SU-DHL-6 (cell line): ENCODE measurements around the gene TARS3.

Experiments used
- H2AFZ ChIP-seq: fragments of 200-600 bp; sonication (generic); 2 replicates; pipeline ENCODE4 v1.6.1; 2014; ENCODE audit warnings: low read depth, mild to moderate bottlenecking, moderate library complexity, mixed read lengths, antibody characterized with exemption, low read length; ENCODE audit not compliant: severe bottlenecking
- H3F3A ChIP-seq: fragments of 200-600 bp; shearing (Covaris generic); 2 replicates; pipeline ENCODE4 v1.6.0; 2016; ENCODE audit warnings: antibody characterized with exemption, mild to moderate bottlenecking; ENCODE audit not compliant: insufficient read depth
- H3K27ac ChIP-seq: fragments of 200-600 bp; sonication (generic); 2 replicates; pipeline ENCODE4 v1.5.1; 2016; ENCODE audit warnings: low read depth, mild to moderate bottlenecking, low read length, moderate library complexity, mixed read lengths
- H3K27me3 ChIP-seq: fragments of 200-600 bp; sonication (generic), shearing (Covaris generic); 2 replicates; pipeline ENCODE4 v1.6.0; 2014; ENCODE audit warnings: mild to moderate bottlenecking, low read length
- H3K36me3 ChIP-seq: fragments of 200-600 bp; sonication (generic); 2 replicates; pipeline ENCODE4 v1.6.1; 2014; ENCODE audit warnings: mild to moderate bottlenecking, low read length, mixed read lengths
- H3K4me2 ChIP-seq: fragments of 300-600, 200-600 bp; shearing (Covaris generic), sonication (generic); 2 replicates; pipeline ENCODE4 v1.6.0; 2014; ENCODE audit warnings: low read length, low read depth, mild to moderate bottlenecking; ENCODE audit not compliant: poor library complexity, severe bottlenecking
- H3K4me3 ChIP-seq: fragments of 200-600 bp; sonication (generic); 2 replicates; pipeline ENCODE4 v1.5.1; 2014; ENCODE audit warnings: antibody characterized with exemption, low read length, mild to moderate bottlenecking, mixed read lengths; ENCODE audit not compliant: insufficient read depth, poor library complexity, severe bottlenecking
- H3K79me2 ChIP-seq: fragments of 200-600 bp; sonication (generic); 2 replicates; pipeline ENCODE4 v1.6.1; 2014; ENCODE audit warnings: mild to moderate bottlenecking, low read length, moderate library complexity; ENCODE audit not compliant: insufficient read depth
- H3K9ac ChIP-seq: fragments of 200-600 bp; sonication (generic); 2 replicates; pipeline ENCODE4 v1.7.0; 2014; ENCODE audit warnings: mild to moderate bottlenecking, low read length
- H3K9me2 ChIP-seq: fragments of 200-600 bp; sonication (generic); replicated peaks from 2 replicates; pipeline ENCODE4 v1.6.1; 2014; ENCODE audit warnings: low read length; ENCODE audit not compliant: insufficient read depth
- H3K9me3 ChIP-seq: fragments of 200-600 bp; sonication (generic); 2 replicates; pipeline ENCODE4 v1.6.1; 2014; ENCODE audit warnings: low read length, mixed read lengths; ENCODE audit not compliant: insufficient read depth
- H4K20me1 ChIP-seq: fragments of 200-600 bp; sonication (generic); 2 replicates; pipeline ENCODE4 v1.6.1; 2014; ENCODE audit warnings: low read depth, mild to moderate bottlenecking, antibody characterized with exemption, low read length, moderate library complexity, mixed read lengths
- EZH2phosphoT487 ChIP-seq: fragments of 200-600 bp; sonication (generic), shearing (Covaris generic); conservative IDR thresholded peaks from 2 replicates; pipeline ENCODE4 v1.6.1; 2018; ENCODE audit warnings: mild to moderate bottlenecking, antibody characterized with exemption, low read length, moderate library complexity, mixed read lengths
- TF ChIP-seq, protein P1 (sequence below): fragments of 200-600 bp; sonication (generic); IDR thresholded peaks from one replicate; pipeline ENCODE4 v1.5.1; 2017; ENCODE audit warnings: antibody characterized with exemption, mild to moderate bottlenecking, low read length, moderate library complexity; ENCODE audit not compliant: insufficient read depth, poor library complexity, severe bottlenecking

TARS3 gene

DNA sequence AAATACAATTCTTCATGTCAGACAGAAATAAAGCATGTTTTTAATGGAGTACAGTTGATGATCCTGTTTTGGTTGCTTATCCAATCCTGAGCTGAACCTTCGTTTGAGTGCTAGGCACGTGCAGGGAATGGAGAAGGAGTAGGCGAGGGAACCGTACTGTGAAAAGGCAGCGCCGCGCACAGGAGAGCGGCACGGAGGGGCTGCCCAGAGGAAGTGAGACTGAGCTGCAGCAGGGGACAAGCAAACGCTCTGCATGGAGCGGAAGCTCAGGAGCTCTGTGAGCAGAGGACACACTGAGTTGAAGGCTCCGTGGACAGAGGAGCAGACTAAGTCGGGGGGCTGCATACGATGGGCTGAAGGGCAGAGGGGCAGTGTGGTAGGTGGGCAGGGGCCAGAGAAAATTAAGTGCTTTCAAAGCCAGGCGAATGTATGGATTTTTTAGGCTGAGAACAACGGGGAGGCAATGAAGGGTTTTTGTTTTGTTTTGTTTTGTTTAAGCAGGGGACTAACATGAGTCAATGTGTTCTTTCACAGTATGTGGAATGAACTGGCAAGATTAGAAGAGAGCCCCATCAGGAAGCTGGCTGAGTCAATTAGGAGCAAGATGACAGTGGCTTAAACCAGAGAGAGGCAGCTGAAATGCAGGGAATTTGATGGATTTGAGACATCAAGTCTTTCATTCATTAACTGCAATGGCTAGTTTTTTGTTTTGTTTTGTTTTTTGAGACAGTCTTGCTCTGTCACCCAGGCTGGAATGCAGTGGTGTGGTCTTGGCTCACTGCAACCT is 48.3 kb downstream of the TARS3 start:
- H2AFZ ChIP-seq, result peak overlapping the region; percentile 76
- H3K9me2 ChIP-seq, result no peaks in the 10 kb centered on the region
- peak overlapping the region; percentile 46 for H3K4me2 ChIP-seq
- peak overlapping the region; percentile 27; the same call in 1 of the 2 replicates for H3K9ac ChIP-seq
- H3K9me3 ChIP-seq, result no peaks in the 10 kb centered on the region
- H3K27ac ChIP-seq, result no peak overlapping the region
- no peaks in the 10 kb centered on the region for H3K36me3 ChIP-seq
- H3K27me3 ChIP-seq, result no peaks in the 10 kb centered on the region
- no peaks in the 10 kb centered on the region for H4K20me1 ChIP-seq
- no peaks in the 10 kb centered on the region for H3F3A ChIP-seq
- no peak overlapping the region for H3K4me3 ChIP-seq
- TF ChIP-seq, protein P1, sequence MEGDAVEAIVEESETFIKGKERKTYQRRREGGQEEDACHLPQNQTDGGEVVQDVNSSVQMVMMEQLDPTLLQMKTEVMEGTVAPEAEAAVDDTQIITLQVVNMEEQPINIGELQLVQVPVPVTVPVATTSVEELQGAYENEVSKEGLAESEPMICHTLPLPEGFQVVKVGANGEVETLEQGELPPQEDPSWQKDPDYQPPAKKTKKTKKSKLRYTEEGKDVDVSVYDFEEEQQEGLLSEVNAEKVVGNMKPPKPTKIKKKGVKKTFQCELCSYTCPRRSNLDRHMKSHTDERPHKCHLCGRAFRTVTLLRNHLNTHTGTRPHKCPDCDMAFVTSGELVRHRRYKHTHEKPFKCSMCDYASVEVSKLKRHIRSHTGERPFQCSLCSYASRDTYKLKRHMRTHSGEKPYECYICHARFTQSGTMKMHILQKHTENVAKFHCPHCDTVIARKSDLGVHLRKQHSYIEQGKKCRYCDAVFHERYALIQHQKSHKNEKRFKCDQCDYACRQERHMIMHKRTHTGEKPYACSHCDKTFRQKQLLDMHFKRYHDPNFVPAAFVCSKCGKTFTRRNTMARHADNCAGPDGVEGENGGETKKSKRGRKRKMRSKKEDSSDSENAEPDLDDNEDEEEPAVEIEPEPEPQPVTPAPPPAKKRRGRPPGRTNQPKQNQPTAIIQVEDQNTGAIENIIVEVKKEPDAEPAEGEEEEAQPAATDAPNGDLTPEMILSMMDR, result no peak
- no peak for TF ChIP-seq EZH2phosphoT487
- H3K79me2 ChIP-seq, result no peaks in the 10 kb centered on the region

DNA sequence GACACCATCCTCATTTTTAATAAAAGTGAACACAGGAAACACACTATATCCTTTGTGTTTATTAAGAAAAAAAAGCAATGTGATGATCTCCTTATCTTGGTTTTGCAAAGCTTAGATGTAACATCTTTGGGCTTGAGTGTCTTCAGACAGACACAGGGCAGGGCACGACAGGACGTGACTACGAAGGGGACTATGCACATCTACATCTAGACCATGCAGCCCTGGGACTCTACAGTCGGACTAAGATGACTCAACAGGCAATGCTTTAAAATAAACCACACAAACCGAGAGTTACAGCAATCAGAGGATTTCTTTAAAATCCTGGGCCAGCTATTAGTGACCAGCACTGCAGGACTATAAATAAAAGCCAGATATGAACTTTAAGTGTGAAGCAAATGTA is 49.3 kb downstream of the TARS3 start:
- Histone ChIP-seq H3K4me2 (no peak overlapping the region), H3K79me2 (no peaks in the 10 kb centered on the region), H3K27ac (no peak overlapping the region), H3K9me2 (no peaks in the 10 kb centered on the region), H3K27me3 (no peaks in the 10 kb centered on the region), H3K9me3 (no peaks in the 10 kb centered on the region), H2AFZ (no peak overlapping the region), H3K4me3 (no peak overlapping the region), H3F3A (no peaks in the 10 kb centered on the region), H4K20me1 (no peaks in the 10 kb centered on the region), H3K36me3 (no peaks in the 10 kb centered on the region), H3K9ac (no peak overlapping the region)
- TF ChIP-seq EZH2phosphoT487, result no peak
- TF ChIP-seq, protein P1, result no peak

DNA sequence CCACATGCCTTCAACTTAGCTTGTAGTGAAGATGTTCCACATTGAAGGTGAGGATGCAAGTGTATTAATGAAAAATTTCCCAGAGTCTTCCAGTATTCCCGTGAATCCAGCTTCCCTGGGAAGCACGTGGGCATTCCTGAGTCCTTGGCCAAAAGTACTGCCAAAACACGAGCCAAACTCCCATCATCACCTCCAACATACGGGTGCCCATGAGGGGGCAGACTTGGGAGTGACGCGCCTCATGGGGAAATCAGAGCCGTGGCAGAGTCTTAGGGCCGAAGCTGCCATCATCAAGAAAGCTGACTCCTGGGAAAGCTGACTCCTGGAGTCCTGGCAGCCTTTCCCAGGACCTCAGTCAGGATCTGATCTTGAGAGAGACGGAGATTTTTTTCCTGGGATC is 52.0 kb downstream of the TARS3 start:
- Histone ChIP-seq H3K4me2 (no peak overlapping the region), H3K79me2 (no peaks in the 10 kb centered on the region), H3K4me3 (no peak overlapping the region), H3K27me3 (no peaks in the 10 kb centered on the region), H3K9ac (no peak overlapping the region), H4K20me1 (no peaks in the 10 kb centered on the region), H3K36me3 (no peaks in the 10 kb centered on the region), H3F3A (no peaks in the 10 kb centered on the region), H3K27ac (no peak overlapping the region), H3K9me2 (no peaks in the 10 kb centered on the region), H3K9me3 (no peaks in the 10 kb centered on the region), H2AFZ (no peak overlapping the region)
- TF ChIP-seq, protein P1, result no peak
- TF ChIP-seq EZH2phosphoT487, result no peak
